ENCODE data around the gene ENTHD1. TPM values are rescaled to one million over a fixed set of nuclear protein-coding genes. Genes with fewer than 3 reads are reported as not detected.

The ENTHD1 gene
- total and polyA plus RNA-seq, 2 of the 8 experiments (the other 6 are each of a cell fraction or from before 2014, with no cell fraction given), result not detected

- H4K8ac ChIP-seq (ENCODE audit: extremely low read depth, insufficient read depth, low read length), result no peak overlapping the region
- no peaks in the 10 kb centered on the region for H3K36me3 ChIP-seq (ENCODE audit: control insufficient read depth in 2 of 4, insufficient read depth in 4 of 4, low read length in 3 of 4)
- no peak overlapping the region for H3K14ac ChIP-seq (ENCODE audit: insufficient read length)
- no peaks in the 10 kb centered on the region for H3K4me1 ChIP-seq (replicated peaks in 1 of 4; ENCODE audit: control insufficient read depth in 3 of 4, insufficient read depth in 4 of 4, low read length in 3 of 4)
- H3K18ac ChIP-seq (ENCODE audit: extremely low read depth, low read length), result no peak overlapping the region
- H3K23me2 ChIP-seq (ENCODE audit: low read depth, low read length), result no peaks in the 10 kb centered on the region
- H4K91ac ChIP-seq (replicated peaks; ENCODE audit: insufficient read length, low read length), result no peak overlapping the region
- no peak overlapping the region for H3K4ac ChIP-seq (replicated peaks; ENCODE audit: insufficient read length, low read depth, low read length)
- H3K79me1 ChIP-seq (ENCODE audit: low read depth, low read length), result no peaks in the 10 kb centered on the region
- no peak overlapping the region for H3K4me2 ChIP-seq (ENCODE audit: insufficient read depth in 1 of 2, low read depth in 2 of 2, low read length in 2 of 2)
- POLR2A ChIA-PET (ENCODE audit: partially characterized antibody), result no interaction called here
- no peak overlapping the region for H2AFZ ChIP-seq (ENCODE audit: low read length)
- no peak overlapping the region for H4K5ac ChIP-seq (ENCODE audit: insufficient read length, low read depth, low read length)
- no peaks in the 10 kb centered on the region; a peak in 1 of 4 replicates for H3K9me3 ChIP-seq (ENCODE audit: insufficient read depth in 2 of 2, low read depth in 1 of 2, low read length in 1 of 2)
- no peak overlapping the region for H2BK5ac ChIP-seq (ENCODE audit: low read depth, low read length)
- H3K27me3 ChIP-seq (replicated peaks in 1 of 4; ENCODE audit: control insufficient read depth in 3 of 4, extremely low read depth in 1 of 4, insufficient read depth in 3 of 4, low read length in 3 of 4), result peaks cover 0 to 1% (median 0%) of the 10 kb centered on the region in 4 experiments; a peak in 1 of 7 replicates
- no peak overlapping the region for H2BK20ac ChIP-seq (ENCODE audit: low read length)
- H3K4me3 ChIP-seq (ENCODE audit: extremely low read depth in 1 of 4, insufficient read depth in 2 of 4, low read depth in 3 of 4, low read length in 4 of 4), result no peak overlapping the region
- no peak overlapping the region for H2BK120ac ChIP-seq (replicated peaks; ENCODE audit: low read depth, low read length)
- H3K56ac ChIP-seq (replicated peaks; ENCODE audit: insufficient read length, low read depth, low read length), result no peak overlapping the region
- no peak overlapping the region for H3K27ac ChIP-seq (ENCODE audit: low read depth, low read length)
- no peak for TF ChIP-seq YY1 (IDR thresholded peaks at IDR 0.05; ENCODE audit: low read depth, low read length)
- no peak for TF ChIP-seq CTBP2 (IDR thresholded peaks at IDR 0.05; ENCODE audit: borderline replicate concordance, insufficient read depth, insufficient read length, low read length)
- no peak for TF ChIP-seq CBX8 (IDR thresholded peaks at IDR 0.05; ENCODE audit: borderline replicate concordance, low read depth, low read length)
- TF ChIP-seq BACH1 (IDR thresholded peaks at IDR 0.05; ENCODE audit: low read length), result no peak
- no peak for TF ChIP-seq BRCA1 (IDR thresholded peaks at IDR 0.05; ENCODE audit: low read depth, low read length)
- TF ChIP-seq BCL11A (IDR thresholded peaks at IDR 0.05; ENCODE audit: low read depth in 2 of 2, low read length in 2 of 2), result no peak
- no peak for TF ChIP-seq SRF (IDR thresholded peaks at IDR 0.05; ENCODE audit: low read depth, low read length)
- TF ChIP-seq CHD1 (IDR thresholded peaks at IDR 0.05; ENCODE audit: low read depth, low read length), result no peak
- no peak for TF ChIP-seq TCF12 (IDR thresholded peaks at IDR 0.05; ENCODE audit: low read depth, low read length)
- no peak for TF ChIP-seq SAP30 (IDR thresholded peaks at IDR 0.05; ENCODE audit: insufficient read depth, insufficient replicate concordance, low read length)
- TF ChIP-seq MAFK (IDR thresholded peaks at IDR 0.05; ENCODE audit: low read depth, low read length), result no peak
- no peak for TF ChIP-seq RFX5 (IDR thresholded peaks at IDR 0.05; ENCODE audit: borderline replicate concordance, low read depth, low read length)
- TF ChIP-seq SIRT6 (IDR thresholded peaks at IDR 0.05; ENCODE audit: low read length), result no peak
- no peak for TF ChIP-seq POLR2AphosphoS5 (IDR thresholded peaks at IDR 0.05; ENCODE audit: low read depth, low read length)
- FAIRE-seq (no peak), DNase-seq (ENCODE audit: low read depth in 1 of 2, low spot score in 2 of 2) (no peak)
- no peaks in the 10 kb centered on the region for H3K79me2 ChIP-seq (ENCODE audit: control insufficient read depth in 1 of 2, insufficient read depth in 2 of 2, low read length in 2 of 2)
- H2BK12ac ChIP-seq (ENCODE audit: low read depth, low read length), result no peak overlapping the region
- no peak overlapping the region for H2AK5ac ChIP-seq (ENCODE audit: low read depth, low read length)
- H3K9ac ChIP-seq (replicated peaks in 1 of 4; ENCODE audit: extremely low read depth in 1 of 4, low read depth in 3 of 4, low read length in 3 of 4), result no peak overlapping the region
- WGBS, 2 experiments (ENCODE audit: extremely low coverage in 1 of 2, insufficient coverage in 1 of 2, insufficient read length in 1 of 2, insufficient replicate concordance in 2 of 2, low coverage in 1 of 2, low lambda C conversion rate in 2 of 2, missing lambda C conversion rate in 1 of 2), result 94% methylated on average over 9 of the region's 9 CpGs; no CpG with 5 or more reads in 1 of the 2 experiments
- H3K23ac ChIP-seq (ENCODE audit: insufficient read length), result no peak overlapping the region
- CTCF ChIA-PET (ENCODE audit: partially characterized antibody), result no interaction called here
- no peak overlapping the region for H2BK15ac ChIP-seq (ENCODE audit: low read length)
- no peaks in the 10 kb centered on the region for H4K20me1 ChIP-seq (replicated peaks in 1 of 2; ENCODE audit: control insufficient read depth in 1 of 2, insufficient read depth in 2 of 2, low read length in 2 of 2)
Measured at GRCh38 chr22:39907605-39908097, 14.1 kb upstream of the ENTHD1 start.

All from H1 (cell line).